HCT116 (cell line): ENCODE measurements around the gene PARVB. TPM values are rescaled to one million over a fixed set of nuclear protein-coding genes. Genes with fewer than 3 reads are reported as not detected.

ENCODE experiments used
- ATAC-seq: fragments of 200-7000 bp; cut with Tn5 transposase; 2 replicates; pipeline ENCODE4 v1.9.1; 2020; ENCODE audit warnings: mild to moderate bottlenecking, moderate library complexity
- BruUV-seq: library from RNA; stranded (reverse); fragments of 400-500 nt; replicated peaks from 2 replicates; lab custom pipeline; 2021; lab: Mats Ljungman, UMichigan
- CTCF ChIA-PET: fragments of 300-600 bp; sonication (Branson Sonifier 250); formaldehyde crosslinking; loops from one replicate; lab custom pipeline; 2021; ENCODE audit warnings: antibody characterized with exemption; lab: Charles Lee
- POLR2A ChIA-PET: fragments of 300-600, 350-600 bp; sonication (Branson Sonifier 250); formaldehyde crosslinking; loops from one replicate; lab custom pipeline; 2021; ENCODE audit warnings: antibody characterized with exemption; lab: Charles Lee
- RAD21 ChIA-PET, 2 experiments: fragments of 300-600 bp; sonication (Branson Sonifier 250); formaldehyde crosslinking; loops; one replicate each; lab custom pipeline; 2023; ENCODE audit warnings: low total read pairs in 2 of 2; ENCODE audit not compliant: uncharacterized antibody in 2 of 2, unreplicated experiment in 2 of 2, low non-redundant PET in 1 of 2; lab: Charles Lee
- DNase-seq: peaks from one replicate; pipeline ENCODE4 v3.0.0-alpha.2; 2010; ENCODE audit warnings: low read depth, low spot score
- H2AFZ ChIP-seq: fragments of 200-600 bp; shearing (Covaris generic), sonication (generic); 2 replicates; pipeline ENCODE4 v1.6.1; 2017; ENCODE audit warnings: low read depth, mixed run types, mixed read lengths, antibody characterized with exemption, low read length; ENCODE audit not compliant: poor library complexity, severe bottlenecking
- H3K27ac ChIP-seq: 2 replicates; pipeline ENCODE4 v1.5.1; 2012; ENCODE audit warnings: low read depth, low read length
- H3K27me3 ChIP-seq: fragments of 200-600 bp; sonication (generic); 2 replicates; pipeline ENCODE4 v1.6.1; 2016; ENCODE audit warnings: mixed run types, low read length, mixed read lengths; ENCODE audit not compliant: insufficient read depth
- H3K36me3 ChIP-seq, 2 experiments: fragments of 200-500 bp in 1 of 2; fragments of 200-600 bp in 1 of 2; sonication (Bioruptor generic) in 1 of 2; sonication (generic) in 1 of 2; 2 replicates each; pipeline versions ENCODE4 v1.5.1 to v1.6.1; 2014 to 2016; ENCODE audit warnings: low read length in 2 of 2, inconsistent platforms in 1 of 2, mixed read lengths in 1 of 2, mixed run types in 1 of 2; ENCODE audit not compliant: insufficient read depth in 2 of 2, control insufficient read depth in 1 of 2
- H3K4me1 ChIP-seq, 2 experiments: fragments of 200-600 bp in 1 of 2; sonication (generic) in 1 of 2; 2 replicates each; pipeline versions ENCODE4 v1.5.1 to v1.6.1; 2012 to 2017; ENCODE audit warnings: low read length in 2 of 2, inconsistent platforms in 1 of 2, mild to moderate bottlenecking in 1 of 2, mixed read lengths in 1 of 2, mixed run types in 1 of 2, moderate library complexity in 1 of 2; ENCODE audit not compliant: insufficient read depth in 2 of 2, control insufficient read depth in 1 of 2
- H3K4me2 ChIP-seq: fragments of 200-600 bp; sonication (generic); 2 replicates; pipeline ENCODE4 v1.6.1; 2017; ENCODE audit warnings: mixed run types, low read length, mixed read lengths
- H3K4me3 ChIP-seq, 2 experiments: fragments of 200-600 bp in 1 of 2; sonication (generic) in 1 of 2; replicated peaks in 1 of 2; 2 replicates each; pipeline ENCODE4 v1.5.1; 2011 to 2016; ENCODE audit warnings: low read length in 2 of 2, control low read depth in 1 of 2, low read depth in 1 of 2, mild to moderate bottlenecking in 1 of 2, mixed read lengths in 1 of 2, mixed run types in 1 of 2
- H3K79me2 ChIP-seq: fragments of 200-600 bp; sonication (generic); 2 replicates; pipeline ENCODE4 v1.6.1; 2017; ENCODE audit warnings: mild to moderate bottlenecking, mixed run types, low read length, moderate library complexity, mixed read lengths; ENCODE audit not compliant: insufficient read depth
- H3K9ac ChIP-seq: fragments of 200-600 bp; sonication (generic); 2 replicates; pipeline ENCODE4 v1.6.1; 2016; ENCODE audit warnings: low read length, mixed read lengths
- H3K9me2 ChIP-seq: fragments of 200-600 bp; sonication (generic), shearing (Covaris generic); 2 replicates; pipeline ENCODE4 v1.6.1; 2017; ENCODE audit warnings: mixed run types, mild to moderate bottlenecking, moderate library complexity; ENCODE audit not compliant: insufficient read depth
- H3K9me3 ChIP-seq, 2 experiments: fragments of 200-500 bp in 1 of 2; fragments of 200-600 bp in 1 of 2; sonication (Bioruptor generic) in 1 of 2; sonication (generic) in 1 of 2; 2 replicates each; pipeline ENCODE4 v1.6.1; 2014 to 2017; ENCODE audit warnings: low read length in 2 of 2, mixed read lengths in 2 of 2, inconsistent platforms in 1 of 2, low read depth in 1 of 2, mild to moderate bottlenecking in 1 of 2, mixed run types in 1 of 2, moderate library complexity in 1 of 2; ENCODE audit not compliant: control insufficient read depth in 1 of 2, insufficient read depth in 1 of 2
- H4K20me1 ChIP-seq: fragments of 200-600 bp; sonication (generic), shearing (Covaris generic); 2 replicates; pipeline ENCODE4 v1.6.1; 2017; ENCODE audit warnings: mixed run types, mild to moderate bottlenecking, moderate library complexity; ENCODE audit not compliant: insufficient read depth
- ATF3 ChIP-seq: IDR thresholded peaks from 2 replicates; pipeline ENCODE4 v1.6.1; 2012
- CBX3 ChIP-seq: IDR thresholded peaks from 2 replicates; pipeline ENCODE4 v1.6.1; 2012; ENCODE audit warnings: low read depth
- CEBPB ChIP-seq: IDR thresholded peaks from 2 replicates; pipeline ENCODE4 v1.6.1; 2012; ENCODE audit warnings: low read depth
- CTCF ChIP-seq, 3 experiments: fragments of 200-600 bp in 1 of 3; sonication (generic) in 1 of 3; IDR thresholded peaks in 2 of 3; conservative IDR thresholded peaks in 1 of 3; 2 replicates each; pipeline ENCODE4 v1.5.1; 2012 to 2017; ENCODE audit warnings: low read depth in 2 of 3, low read length in 2 of 3, antibody characterized with exemption in 1 of 3, borderline replicate concordance in 1 of 3, control low read depth in 1 of 3, mild to moderate bottlenecking in 1 of 3, mixed read lengths in 1 of 3, mixed run types in 1 of 3, moderate library complexity in 1 of 3; ENCODE audit not compliant: insufficient read depth in 1 of 3
- EGR1 ChIP-seq: IDR thresholded peaks from 2 replicates; pipeline ENCODE4 v1.6.1; 2012; ENCODE audit warnings: low read depth
- ELF1 ChIP-seq: IDR thresholded peaks from 2 replicates; pipeline ENCODE4 v1.6.1; 2012; ENCODE audit warnings: low read depth, borderline replicate concordance
- EZH2phosphoT487 ChIP-seq: fragments of 200-600 bp; IDR thresholded peaks from 2 replicates; pipeline ENCODE4 v1.6.1; 2018; ENCODE audit warnings: antibody characterized with exemption, borderline replicate concordance
- FOSL1 ChIP-seq: IDR thresholded peaks from 2 replicates; pipeline ENCODE4 v1.6.1; 2012; ENCODE audit warnings: low read depth
- JUND ChIP-seq: IDR thresholded peaks from 2 replicates; pipeline ENCODE4 v1.6.1; 2012
- MAX ChIP-seq: IDR thresholded peaks from 2 replicates; pipeline ENCODE4 v1.6.1; 2012
- POLR2A ChIP-seq: IDR thresholded peaks from 2 replicates; pipeline ENCODE4 v1.7.0; 2011; ENCODE audit warnings: borderline replicate concordance; ENCODE audit not compliant: insufficient read depth, insufficient read length; ENCODE audit errors: extremely low read depth
- POLR2AphosphoS5 ChIP-seq: IDR thresholded peaks from 2 replicates; pipeline ENCODE4 v1.6.1; 2011; ENCODE audit warnings: mild to moderate bottlenecking, low read depth, low read length, moderate library complexity
- RAD21 ChIP-seq: IDR thresholded peaks from 2 replicates; pipeline ENCODE4 v1.6.1; 2012; ENCODE audit warnings: low read depth, mild to moderate bottlenecking
- SIN3A ChIP-seq: IDR thresholded peaks from 2 replicates; pipeline ENCODE4 v1.6.1; 2012; ENCODE audit warnings: low read depth
- SP1 ChIP-seq: IDR thresholded peaks from 2 replicates; pipeline ENCODE4 v1.6.1; 2012; ENCODE audit warnings: low read depth
- SRF ChIP-seq: IDR thresholded peaks from 2 replicates; pipeline ENCODE4 v1.6.1; 2012; ENCODE audit warnings: low read depth
- TCF7L2 ChIP-seq: IDR thresholded peaks from 2 replicates; pipeline ENCODE4 v1.7.0; 2011; ENCODE audit warnings: borderline replicate concordance, inconsistent platforms; ENCODE audit not compliant: insufficient read depth, insufficient read length; ENCODE audit errors: extremely low read depth
- ZBTB33 ChIP-seq: IDR thresholded peaks from 2 replicates; pipeline ENCODE4 v1.6.1; 2011; ENCODE audit warnings: mild to moderate bottlenecking, low read length, moderate library complexity; ENCODE audit not compliant: insufficient replicate concordance; ENCODE audit errors: extremely low read depth
- ZFX ChIP-seq: fragments of 450-650 bp; IDR thresholded peaks from 2 replicates; pipeline ENCODE4 v1.6.1; 2017
- intact Hi-C: fragments of 100-400 bp; cut with micrococcal nuclease; formaldehyde crosslinking; loops from 2 replicates; pipeline ENCODE4 v1.10.0; 2022
- total RNA-seq: library from RNA; stranded (reverse); gene quantifications from one replicate; pipeline ENCODE4 v1.2.1, GENCODE V29; 2021; ENCODE audit not compliant: unreplicated experiment

PARVB gene
- total RNA-seq, 1 experiment from 2014 or later, result 21.4 TPM

GRCh38 chr22:44142421-44143104, 118.5 kb downstream of the PARVB start (continued):
- TF ChIP-seq JUND (no peak), SP1 (no peak), ATF3 (no peak), SRF (no peak), EZH2phosphoT487 (no peak), EGR1 (no peak), ZBTB33 (no peak), RAD21 (no peak), ZFX (no peak), SIN3A (no peak), ELF1 (no peak), CEBPB (no peak), MAX (no peak)

- intact Hi-C loops, result no loop called here
- Histone ChIP-seq H3K9me3 (no peaks in the 10 kb centered on the region), H3K9ac (no peak overlapping the region), H3K79me2 (no peaks in the 10 kb centered on the region), H3K36me3 (no peaks in the 10 kb centered on the region), H3K4me1 (peaks cover 0 to 1% of the 10 kb centered on the region in 2 experiments; a peak in 2 of 4 replicates), H3K27me3 (no peaks in the 10 kb centered on the region), H3K9me2 (no peaks in the 10 kb centered on the region), H2AFZ (no peak overlapping the region), H3K4me2 (no peak overlapping the region), H4K20me1 (no peaks in the 10 kb centered on the region), H3K4me3 (no peak overlapping the region), H3K27ac (no peak overlapping the region)
- ATAC-seq (no peak), DNase-seq (no peak)
- CTCF ChIA-PET, result no interaction called here
- no TSS peak for BruUV-seq
- TF ChIP-seq FOSL1 (no peak), JUND (no peak), POLR2A (no peak), CBX3 (no peak), CEBPB (no peak), SP1 (no peak), CTCF (IDR thresholded peaks at IDR 0.05 in 2 of 3, conservative IDR thresholded peaks at IDR 0.05 in 1 of 3; ENCODE audit: borderline replicate concordance in 1 of 3, insufficient read depth in 1 of 3, low read depth in 2 of 3, low read length in 2 of 3) (no peak), TCF7L2 (no peak), ATF3 (no peak), MAX (no peak), ELF1 (no peak), RAD21 (no peak), POLR2AphosphoS5 (no peak), EGR1 (no peak)
- POLR2A ChIA-PET, result no interaction called here
- RAD21 ChIA-PET, result no interaction called here
These were observed 119.0 kb downstream of the PARVB start for GRCh38 chr22:44143105-44143474.
